ENCODE results near the gene PXT1. TPM values are rescaled to one million over a fixed set of nuclear protein-coding genes. Genes with fewer than 3 reads are reported as not detected.

Gene PXT1
- total RNA-seq, 1 donor from 2014 or later = not detected

DNA sequence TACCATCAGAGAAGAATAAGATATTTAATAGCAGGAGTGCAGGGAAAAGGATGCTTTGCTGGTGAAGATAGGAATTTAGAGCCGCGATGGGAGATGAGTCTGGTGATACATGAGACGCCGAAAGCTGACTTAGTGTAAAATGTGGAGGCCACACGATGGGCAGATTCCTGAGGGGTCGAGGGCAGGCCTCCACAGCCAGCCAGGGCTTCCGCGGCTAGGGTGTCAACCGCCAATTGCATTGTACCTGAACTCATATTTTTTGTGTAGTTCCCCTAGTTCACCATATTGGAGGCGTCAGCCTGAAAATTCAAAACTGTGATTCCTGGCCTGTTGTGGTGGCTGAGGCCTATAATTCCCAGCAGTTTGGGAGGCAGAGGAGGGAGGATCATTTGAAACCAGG lies 63.7 kb downstream of the PXT1 start:
- no peak for DNase-seq (ENCODE audit: extremely low spot score in 2 of 2)

DNA sequence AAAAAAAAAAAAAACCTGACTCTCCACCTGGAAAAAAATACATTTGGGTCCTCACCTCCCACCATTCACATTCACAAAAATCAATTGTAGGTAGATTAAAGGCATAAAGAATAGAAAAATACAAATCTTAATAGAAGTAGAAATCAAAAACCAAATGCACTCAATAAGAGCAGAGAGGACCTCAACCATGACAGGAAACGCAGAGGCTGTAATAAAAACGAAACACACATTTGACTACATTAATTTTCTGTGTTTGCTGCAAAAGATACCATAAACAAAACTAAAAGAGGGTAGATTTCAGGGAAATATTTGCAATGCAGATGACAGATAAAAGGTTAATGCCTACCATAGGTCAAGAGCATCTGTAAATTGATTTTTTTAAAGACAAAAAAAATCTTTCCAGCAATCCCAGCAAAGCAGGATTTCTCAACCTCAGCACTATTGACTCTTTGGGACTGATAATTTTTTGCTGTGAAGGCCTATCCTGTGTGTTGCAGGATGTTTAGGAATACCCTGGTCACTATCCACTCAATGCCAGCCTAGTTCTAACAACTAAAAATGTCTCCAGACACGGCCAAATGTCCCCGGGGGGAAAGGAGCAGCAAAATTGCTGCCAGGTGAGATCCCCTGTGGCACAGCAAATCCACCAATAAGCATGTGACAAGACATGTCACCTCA lies 64.3 kb downstream of the PXT1 start:
- H3K4me1 ChIP-seq = peaks cover 4% of the 10 kb centered on the region
- no peaks in the 10 kb centered on the region for H3K9me3 ChIP-seq
- H3K27me3 ChIP-seq = no peaks in the 10 kb centered on the region
- no peak overlapping the region for H3K27ac ChIP-seq
- TF ChIP-seq POLR2A (IDR thresholded peaks at IDR 0.05) (no peak), POLR2AphosphoS5 (IDR thresholded peaks at IDR 0.05; ENCODE audit: insufficient read depth in 1 of 2, low read depth in 1 of 2) (no peak)
- TF ChIP-seq, protein P1, sequence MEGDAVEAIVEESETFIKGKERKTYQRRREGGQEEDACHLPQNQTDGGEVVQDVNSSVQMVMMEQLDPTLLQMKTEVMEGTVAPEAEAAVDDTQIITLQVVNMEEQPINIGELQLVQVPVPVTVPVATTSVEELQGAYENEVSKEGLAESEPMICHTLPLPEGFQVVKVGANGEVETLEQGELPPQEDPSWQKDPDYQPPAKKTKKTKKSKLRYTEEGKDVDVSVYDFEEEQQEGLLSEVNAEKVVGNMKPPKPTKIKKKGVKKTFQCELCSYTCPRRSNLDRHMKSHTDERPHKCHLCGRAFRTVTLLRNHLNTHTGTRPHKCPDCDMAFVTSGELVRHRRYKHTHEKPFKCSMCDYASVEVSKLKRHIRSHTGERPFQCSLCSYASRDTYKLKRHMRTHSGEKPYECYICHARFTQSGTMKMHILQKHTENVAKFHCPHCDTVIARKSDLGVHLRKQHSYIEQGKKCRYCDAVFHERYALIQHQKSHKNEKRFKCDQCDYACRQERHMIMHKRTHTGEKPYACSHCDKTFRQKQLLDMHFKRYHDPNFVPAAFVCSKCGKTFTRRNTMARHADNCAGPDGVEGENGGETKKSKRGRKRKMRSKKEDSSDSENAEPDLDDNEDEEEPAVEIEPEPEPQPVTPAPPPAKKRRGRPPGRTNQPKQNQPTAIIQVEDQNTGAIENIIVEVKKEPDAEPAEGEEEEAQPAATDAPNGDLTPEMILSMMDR (IDR thresholded peaks at IDR 0.05) = no peak
- no peak overlapping the region for H3K4me3 ChIP-seq
- DNase-seq (ENCODE audit: extremely low spot score in 2 of 2) = no peak
- intact Hi-C loops (cut with DNase I) = no loop called here
- no peaks in the 10 kb centered on the region for H3K36me3 ChIP-seq

More for the DNA sequence above, 63.7 kb downstream of the PXT1 start:
- TF ChIP-seq, protein P1 (IDR thresholded peaks at IDR 0.05) = no peak
- TF ChIP-seq POLR2A (IDR thresholded peaks at IDR 0.05) (no peak), POLR2AphosphoS5 (IDR thresholded peaks at IDR 0.05; ENCODE audit: insufficient read depth in 1 of 2, low read depth in 1 of 2) (no peak)
- H3K36me3 ChIP-seq = no peaks in the 10 kb centered on the region
- peaks cover 4% of the 10 kb centered on the region for H3K4me1 ChIP-seq
- intact Hi-C loops (cut with DNase I) = no loop called here
- no peak overlapping the region for H3K4me3 ChIP-seq
- no peak overlapping the region for H3K27ac ChIP-seq
- H3K27me3 ChIP-seq = no peaks in the 10 kb centered on the region
- H3K9me3 ChIP-seq = no peaks in the 10 kb centered on the region

DNA sequence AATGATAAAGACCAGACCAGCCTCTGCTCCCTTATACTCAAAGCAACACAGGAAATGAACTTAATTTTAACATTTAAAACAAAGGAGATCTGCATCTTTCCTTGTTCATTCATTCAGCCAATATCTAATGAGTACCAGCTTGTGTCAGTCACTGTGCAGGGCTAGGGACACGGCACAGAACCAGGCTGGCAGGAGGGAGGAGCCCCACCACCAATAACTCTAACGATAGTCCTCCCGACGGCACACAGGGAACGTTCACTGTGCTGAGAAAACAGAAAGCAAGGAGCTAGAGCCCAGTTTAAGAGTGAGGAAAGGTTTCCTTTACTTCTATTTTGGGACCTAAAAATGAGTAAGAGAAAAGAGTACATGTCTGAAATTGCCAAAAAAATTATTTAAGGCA lies 65.1 kb downstream of the PXT1 start:
- TF ChIP-seq, protein P1 (IDR thresholded peaks at IDR 0.05) = no peak
- TF ChIP-seq POLR2A (IDR thresholded peaks at IDR 0.05) (no peak), POLR2AphosphoS5 (IDR thresholded peaks at IDR 0.05; ENCODE audit: insufficient read depth in 1 of 2, low read depth in 1 of 2) (no peak)
- no peak overlapping the region for H3K27ac ChIP-seq
- DNase-seq (ENCODE audit: extremely low spot score in 2 of 2) = no peak
- intact Hi-C loops (cut with DNase I) = no loop called here
- H3K27me3 ChIP-seq = no peaks in the 10 kb centered on the region
- H3K4me3 ChIP-seq = no peak overlapping the region
- no peaks in the 10 kb centered on the region for H3K36me3 ChIP-seq
- no peaks in the 10 kb centered on the region for H3K9me3 ChIP-seq
- peaks cover 4% of the 10 kb centered on the region for H3K4me1 ChIP-seq

DNA sequence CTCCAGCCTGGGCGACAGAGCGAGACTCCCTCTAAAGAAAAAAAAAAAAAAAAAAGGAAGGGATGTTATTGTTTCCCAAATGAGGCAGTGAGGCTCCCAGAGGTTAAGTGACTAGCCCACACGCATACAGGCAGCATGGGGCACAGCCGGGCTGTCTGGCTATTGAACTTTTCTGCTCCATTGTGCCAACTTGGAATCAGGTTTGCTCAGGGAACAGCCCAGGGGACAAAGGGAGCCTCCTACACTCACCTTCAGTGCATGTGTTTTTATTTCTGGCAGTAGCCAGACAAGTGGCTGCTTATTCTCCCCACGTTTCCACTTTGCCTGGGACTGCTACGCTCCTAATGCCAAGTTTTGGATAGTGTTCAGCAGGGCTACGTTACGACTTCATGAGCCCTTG lies 65.9 kb downstream of the PXT1 start:
- intact Hi-C loops (cut with DNase I) = no loop called here
- no peaks in the 10 kb centered on the region for H3K36me3 ChIP-seq
- no peaks in the 10 kb centered on the region for H3K27me3 ChIP-seq
- no peak for DNase-seq (ENCODE audit: extremely low spot score in 2 of 2)
- H3K27ac ChIP-seq = no peak overlapping the region
- H3K4me1 ChIP-seq = peaks cover 4% of the 10 kb centered on the region
- H3K4me3 ChIP-seq = no peak overlapping the region
- H3K9me3 ChIP-seq = no peaks in the 10 kb centered on the region
- TF ChIP-seq, protein P1 (IDR thresholded peaks at IDR 0.05) = no peak
- no peak for TF ChIP-seq POLR2AphosphoS5 (IDR thresholded peaks at IDR 0.05; ENCODE audit: insufficient read depth in 1 of 2, low read depth in 1 of 2)
- TF ChIP-seq POLR2A (IDR thresholded peaks at IDR 0.05) = no peak

DNA sequence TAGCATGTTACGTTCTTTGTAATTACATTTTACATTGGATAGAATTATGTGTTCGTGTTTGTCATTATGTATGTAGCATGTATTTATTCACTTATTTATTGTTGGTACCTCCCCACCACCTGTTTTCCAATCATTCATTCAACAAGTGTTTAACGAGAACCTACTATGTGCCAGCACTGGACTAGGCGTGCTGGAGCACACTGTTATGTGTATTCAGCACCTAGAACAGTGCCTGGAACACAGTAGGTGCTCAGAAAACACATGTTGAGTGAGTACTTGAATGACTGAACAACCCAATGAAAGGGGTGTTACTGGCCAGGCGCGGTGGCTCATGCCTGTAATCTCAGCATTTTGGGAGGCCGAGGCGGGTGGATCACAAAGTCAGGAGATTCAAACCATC lies 66.5 kb downstream of the PXT1 start:
- no peaks in the 10 kb centered on the region for H3K36me3 ChIP-seq
- H3K27ac ChIP-seq = no peak overlapping the region
- no peak overlapping the region for H3K4me3 ChIP-seq
- H3K9me3 ChIP-seq = no peaks in the 10 kb centered on the region
- intact Hi-C loops (cut with DNase I) = no loop called here
- H3K4me1 ChIP-seq = peaks cover 4% of the 10 kb centered on the region
- H3K27me3 ChIP-seq = no peaks in the 10 kb centered on the region
- TF ChIP-seq, protein P1 (IDR thresholded peaks at IDR 0.05) = no peak
- no peak for DNase-seq (ENCODE audit: extremely low spot score in 2 of 2)

All from vagina (tissue), 2 donors.